ENCODE data around the gene EPHA3. TPM values are rescaled to one million over a fixed set of nuclear protein-coding genes. Genes with fewer than 3 reads are reported as not detected.

Gene EPHA3
- total and polyA plus RNA-seq, 2 donors (not counting 3 experiments of a cell fraction or from before 2014, with no cell fraction given), result not detected

DNA sequence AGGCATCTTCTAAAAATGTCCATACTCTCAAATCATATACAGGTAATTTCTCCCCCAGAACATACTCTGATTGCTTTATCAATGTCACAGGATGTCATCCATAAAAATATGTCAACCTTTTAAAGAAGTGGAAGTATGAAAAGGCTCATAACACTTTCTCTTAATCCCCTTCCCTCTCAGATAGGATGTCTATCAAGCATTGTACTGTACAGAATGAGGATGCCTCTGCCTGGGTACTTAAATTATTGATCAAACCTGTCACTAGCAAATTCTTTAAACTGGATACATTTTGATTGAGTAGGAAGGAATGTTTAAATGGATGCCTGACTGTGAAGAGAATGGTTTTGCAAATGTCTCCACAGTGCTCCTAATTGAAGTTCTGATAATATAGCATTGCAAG lies 168.7 kb downstream of the EPHA3 start:
- DNase-seq (ENCODE audit: low read depth, low spot score) (no peak), FAIRE-seq (peak; percentile 12)
- dilution Hi-C loops (cut with MboI; ENCODE audit: extremely low pct_ligation_motif_present, low sequenced_read_pairs), result no loop called here
- CTCF ChIA-PET, result no interaction called here
- Histone ChIP-seq H3K79me2 (ENCODE audit: control insufficient read depth, insufficient read depth, low read length) (no peaks in the 10 kb centered on the region), H2AFZ (ENCODE audit: low read depth, low read length) (no peak overlapping the region), H3K9me3 (replicated peaks; ENCODE audit: control insufficient read depth, insufficient read depth, low read length) (no peaks in the 10 kb centered on the region), H3K27me3 (ENCODE audit: control insufficient read depth in 2 of 2, insufficient read depth in 2 of 2, low read length in 2 of 2) (no peaks in the 10 kb centered on the region), H3K9me1 (replicated peaks; ENCODE audit: control insufficient read depth, extremely low read depth, insufficient read depth, low read length) (no peaks in the 10 kb centered on the region), H3K9ac (replicated peaks; ENCODE audit: extremely low read depth, insufficient read depth, low read length) (no peak overlapping the region), H3K4me1 (ENCODE audit: control insufficient read depth, extremely low read depth, insufficient read depth, low read length) (no peaks in the 10 kb centered on the region), H3K4me3 (replicated peaks in 1 of 3; ENCODE audit: insufficient read depth in 1 of 3, low read depth in 1 of 3, low read length in 3 of 3) (no peak overlapping the region), H4K20me1 (replicated peaks; ENCODE audit: control insufficient read depth, extremely low read depth, insufficient read depth, low read length) (no peaks in the 10 kb centered on the region), H3K27ac (ENCODE audit: insufficient read depth, low read depth, low read length) (no peak overlapping the region), H3K36me3 (ENCODE audit: control insufficient read depth in 2 of 2, extremely low read depth in 1 of 2, insufficient read depth in 2 of 2, low read length in 2 of 2) (no peaks in the 10 kb centered on the region), H3K4me2 (ENCODE audit: insufficient read depth, low read length) (no peak overlapping the region)
- BruUV-seq (replicated peaks), result no TSS peak
- POLR2A ChIA-PET, result no interaction called here
- intact Hi-C loops (cut with micrococcal nuclease), result no loop called here
- TF ChIP-seq POLR2A (IDR thresholded peaks at IDR 0.05; ENCODE audit: low read depth, low read length) (no peak), GATA2 (IDR thresholded peaks at IDR 0.05; ENCODE audit: insufficient read depth, insufficient read length, low read depth, low read length) (no peak), CTCF (IDR thresholded peaks at IDR 0.05; ENCODE audit: extremely low read depth in 1 of 2, insufficient read depth in 1 of 2, low read depth in 1 of 2, low read length in 2 of 2) (no peak), POLR2AphosphoS5 (IDR thresholded peaks at IDR 0.05; ENCODE audit: insufficient read depth, low read depth, low read length) (no peak), FOS (IDR thresholded peaks at IDR 0.05; ENCODE audit: borderline replicate concordance, insufficient read depth, low read length) (no peak), JUN (IDR thresholded peaks at IDR 0.05; ENCODE audit: borderline replicate concordance, insufficient read depth, insufficient read length, low read depth) (no peak), MYC (IDR thresholded peaks at IDR 0.05; ENCODE audit: low read depth, low read length) (no peak), EZH2 (IDR thresholded peaks at IDR 0.05; ENCODE audit: borderline replicate concordance, low read depth, low read length, severe bottlenecking) (no peak)
